Activated naive CD4-positive, alpha-beta T cell treated with Interleukin-2 at 50 U/mL for 16 hours (primary cell): ENCODE results near the gene GSTA4.
A peak's percentile ranks its signal among the peaks of the same experiment; 100 is the strongest.

ENCODE experiments used
- DNase-seq: peaks from one replicate; pipeline ENCODE4 v3.0.0-alpha.2; 2020

GSTA4 gene

GRCh38 chr6:52995089-52995912, at the start of gene GSTA4:
Gene GSTA4 (minus strand): TSS chr6:52995284. CDS start chr6:52994243, 1,041 bp downstream.
- DNase-seq: peak; percentile 90

GRCh38 chr6:53044572-53044971, 49.5 kb upstream of the GSTA4 start:
- no peak for DNase-seq

GRCh38 chr6:53044071-53044470, 49.0 kb upstream of the GSTA4 start:
- DNase-seq: no peak

GRCh38 chr6:53043581-53043980, 48.5 kb upstream of the GSTA4 start:
- no peak for DNase-seq

- DNase-seq: no peak
Measured at GRCh38 chr6:53042112-53042511, 47.0 kb upstream of the GSTA4 start.

GRCh38 chr6:53041356-53041755, 46.3 kb upstream of the GSTA4 start:
- DNase-seq: no peak

GRCh38 chr6:53038596-53038995, 43.5 kb upstream of the GSTA4 start:
- DNase-seq: no peak

GRCh38 chr6:53038141-53038540, 43.1 kb upstream of the GSTA4 start:
- no peak for DNase-seq

- DNase-seq: no peak
Measured at GRCh38 chr6:53035549-53036213, 40.6 kb upstream of the GSTA4 start.

GRCh38 chr6:53033764-53034163, 38.7 kb upstream of the GSTA4 start:
- no peak for DNase-seq

GRCh38 chr6:53032849-53033248, 37.8 kb upstream of the GSTA4 start:
- DNase-seq: no peak

- DNase-seq: no peak
Measured at GRCh38 chr6:53031281-53031680, 36.2 kb upstream of the GSTA4 start.

GRCh38 chr6:53029761-53030160, 34.7 kb upstream of the GSTA4 start:
- DNase-seq: no peak

- DNase-seq: no peak
Measured at GRCh38 chr6:53029257-53029656, 34.2 kb upstream of the GSTA4 start.

- no peak for DNase-seq
Measured at GRCh38 chr6:53028467-53028866, 33.4 kb upstream of the GSTA4 start.

- no peak for DNase-seq
Measured at GRCh38 chr6:53027131-53027718, 32.1 kb upstream of the GSTA4 start.

GRCh38 chr6:53026526-53026925, 31.4 kb upstream of the GSTA4 start:
- DNase-seq: no peak

GRCh38 chr6:53023323-53023722, 28.2 kb upstream of the GSTA4 start:
- no peak for DNase-seq

GRCh38 chr6:53020005-53020744, 25.1 kb upstream of the GSTA4 start:
- DNase-seq: no peak

- no peak for DNase-seq
Measured at GRCh38 chr6:53018446-53018845, 23.4 kb upstream of the GSTA4 start.

- DNase-seq: no peak
Measured at GRCh38 chr6:53015486-53015885, 20.4 kb upstream of the GSTA4 start.

- DNase-seq: no peak
Measured at GRCh38 chr6:53014744-53015143, 19.7 kb upstream of the GSTA4 start.

GRCh38 chr6:53014063-53014462, 19.0 kb upstream of the GSTA4 start:
- DNase-seq: no peak
